ENCODE data around the gene POPDC3. TPM values are rescaled to one million over a fixed set of nuclear protein-coding genes. Genes with fewer than 3 reads are reported as not detected.

POPDC3 gene
- total and polyA plus RNA-seq, 2 of the 4 experiments (the other 2 are of a cell fraction) = 22.7 to 25.8 TPM

- BruUV-seq (replicated peaks) = no TSS peak
- no peak overlapping the region for H2BK5ac ChIP-seq (ENCODE audit: low read depth, low read length, poor library complexity, severe bottlenecking)
- H2BK15ac ChIP-seq (ENCODE audit: low read depth, low read length) = no peak overlapping the region
- no peak overlapping the region for H2AK5ac ChIP-seq (ENCODE audit: low read depth, low read length)
- no peak for TF ChIP-seq RFX5 (IDR thresholded peaks at IDR 0.05; ENCODE audit: low read depth, low read length)
- no peak for TF ChIP-seq ELK1 (IDR thresholded peaks at IDR 0.05; ENCODE audit: borderline replicate concordance, low read depth, low read length)
- TF ChIP-seq SMC3 (IDR thresholded peaks at IDR 0.05; ENCODE audit: low read depth, low read length) = no peak
- no peak for TF ChIP-seq CTCF (conservative IDR thresholded peaks at IDR 0.05; ENCODE audit: low read depth, low read length)
- TF ChIP-seq RAD21 (IDR thresholded peaks at IDR 0.05; ENCODE audit: low read length) = no peak
- dilution Hi-C loops (cut with HindIII; ENCODE audit: low sequenced_read_pairs, unreplicated experiment) (no loop called here), intact Hi-C loops (cut with micrococcal nuclease) (no loop called here), in situ Hi-C loops (cut with MboI; ENCODE audit: low sequenced_read_pairs) (no loop called here)
- H3K4ac ChIP-seq (ENCODE audit: low read depth, low read length) = no peak overlapping the region
- WGBS, 2 experiments (ENCODE audit: extremely low coverage in 2 of 2, insufficient read length in 1 of 2) = no CpG with 5 or more reads among the region's 3 CpGs
- no peak overlapping the region for H3K56ac ChIP-seq (ENCODE audit: extremely low read depth, insufficient read depth, low read length)
- DNase-seq (no peak), ATAC-seq (ENCODE audit: low read depth) (no peak)
- POLR2A ChIA-PET (ENCODE audit: unreplicated experiment) = no interaction called here
- H3K4me2 ChIP-seq (ENCODE audit: low read depth, low read length) = no peak overlapping the region
- CTCF ChIA-PET = interaction anchor here (0.6 kb wide), 1 partner anchor 33 kb away, joined by 10 read pairs; no protein-coding TSS in a partner anchor
- H3K4me3 ChIP-seq (ENCODE audit: insufficient read depth, low read depth, low read length) = no peak overlapping the region
- H2BK120ac ChIP-seq (ENCODE audit: low read depth, low read length) = no peak overlapping the region
- H3K9me1 ChIP-seq (ENCODE audit: insufficient read depth, low read length) = no peaks in the 10 kb centered on the region
- no peak overlapping the region for H3K23ac ChIP-seq (ENCODE audit: low read depth, low read length)
- H3K36me3 ChIP-seq (ENCODE audit: control insufficient read depth, insufficient read depth, low read length) = no peaks in the 10 kb centered on the region
- no peak overlapping the region for H2BK20ac ChIP-seq (ENCODE audit: low read depth, low read length)
- H3K27me3 ChIP-seq (ENCODE audit: control insufficient read depth, insufficient read depth, low read length) = peaks cover 3% of the 10 kb centered on the region; the same call in 1 of the 2 replicates
- H4K5ac ChIP-seq (ENCODE audit: low read depth, low read length) = no peak overlapping the region
- no peak overlapping the region for H3K18ac ChIP-seq (ENCODE audit: low read depth, low read length)
- H3K9me3 ChIP-seq (ENCODE audit: control insufficient read depth, insufficient read depth, low read length) = no peaks in the 10 kb centered on the region
- H3K9ac ChIP-seq (ENCODE audit: low read depth, low read length) = no peak overlapping the region
- no peaks in the 10 kb centered on the region for H4K20me1 ChIP-seq (ENCODE audit: insufficient read depth, low read length)
- no peaks in the 10 kb centered on the region for H3K79me1 ChIP-seq (ENCODE audit: low read depth in 1 of 2, low read length in 2 of 2)
- H3K14ac ChIP-seq (replicated peaks; ENCODE audit: low read depth, low read length) = no peak overlapping the region
- H3K4me1 ChIP-seq (ENCODE audit: control insufficient read depth, insufficient read depth, low read length) = no peaks in the 10 kb centered on the region
- no peak overlapping the region for H2AK9ac ChIP-seq (replicated peaks; ENCODE audit: low read depth, low read length, poor library complexity)
- H4K8ac ChIP-seq (ENCODE audit: low read depth in 2 of 2, low read length in 2 of 2) = no peak overlapping the region
- no peak overlapping the region for H2AFZ ChIP-seq (replicated peaks; ENCODE audit: low read length, poor library complexity)
- H4K91ac ChIP-seq (ENCODE audit: insufficient read depth, low read depth, low read length) = no peak overlapping the region
- no peak overlapping the region for H3K27ac ChIP-seq (ENCODE audit: insufficient read depth, low read length)
Measured at GRCh38 chr6:105227295-105227767, 47.5 kb upstream of the POPDC3 start.

Measured in IMR-90 (cell line).